Right lobe of liver (tissue), 6 donors: ENCODE results near the gene DDX55. TPM values are rescaled to one million over a fixed set of nuclear protein-coding genes. Genes with fewer than 3 reads are reported as not detected.
"Not testable (repeated sequence)": the region's sequence is repeated elsewhere in the genome, so short reads cannot be mapped to it uniquely, and the experiment has no call there.

Experiments
- ATAC-seq, 4 donors: fragments of 200-7000 bp; cut with Tn5 transposase; one replicate each; pipeline ENCODE4 v1.9.1; 2020; ENCODE audit warnings: mild to moderate bottlenecking in 4 of 4, moderate library complexity in 4 of 4
- DNase-seq, 3 donors: peaks; one replicate each; pipeline ENCODE4 v3.0.0-alpha.2; 2020
- H3K27ac ChIP-seq, 3 donors: fragments of 200-600 bp; one replicate each; pipeline ENCODE4 v1.8.0; 2022
- H3K27me3 ChIP-seq, 2 donors: fragments of 200-600 bp; one replicate each; pipeline ENCODE4 v1.8.0; 2022
- H3K36me3 ChIP-seq, 4 donors: fragments of 200-600 bp; sonication (generic) in 1 of 4; one replicate each; pipeline versions ENCODE4 v1.5.1 to v1.8.0; 2017 to 2022; ENCODE audit warnings: control low read depth in 1 of 4
- H3K4me1 ChIP-seq, 4 donors: fragments of 200-600 bp; sonication (generic) in 1 of 4; one replicate each; pipeline versions ENCODE4 v1.5.1 to v1.8.0; 2017 to 2022; ENCODE audit warnings: control low read depth in 1 of 4
- H3K4me3 ChIP-seq, 3 donors: fragments of 200-600 bp; one replicate each; pipeline ENCODE4 v1.8.0; 2022
- H3K9me3 ChIP-seq, 4 donors: fragments of 200-600 bp; sonication (generic) in 1 of 4; one replicate each; pipeline versions ENCODE4 v1.5.1 to v1.8.0; 2017 to 2022; ENCODE audit warnings: control low read depth in 1 of 4
- POLR2A ChIP-seq: fragments of 450-650 bp; IDR thresholded peaks from one replicate; pipeline ENCODE4 v1.6.1; 2017; ENCODE audit warnings: antibody characterized with exemption, mild to moderate bottlenecking
- WGBS: methylation state at CpG from one replicate; pipeline ENCODE4 v1.1.6; 2018; ENCODE audit warnings: low coverage, low lambda C conversion rate; ENCODE audit not compliant: insufficient coverage; ENCODE audit errors: missing lambda C conversion rate; 5-methylcytosine and 5-hydroxymethylcytosine counted together
- intact Hi-C, 2 donors: fragments of 100-400 bp; cut with DNase I; formaldehyde crosslinking; loops; one replicate each; pipeline versions ENCODE4 v1.11.2 to v1.14.1; 2022
- total RNA-seq, 6 experiments: library from RNA; depleted of rRNA in 2 of 6; stranded (reverse); fragments of >200 nt in 2 of 6; fragmentation: NEBNext Ultra II Directional in 3 of 6; extraction: Animal tissue kit (Norgen Biotek cat#: 25700) in 3 of 6; gene quantifications; one replicate each; pipeline versions ENCODE4 v1.1.0 to v1.2.4, GENCODE V29; 2016 to 2023
- TF ChIP-seq, protein P1 (sequence below), 4 donors: fragments of 200-600 bp in 3 of 4; fragments of 450-650 bp in 1 of 4; IDR thresholded peaks; one replicate each; pipeline versions ENCODE4 v1.5.1 to v1.8.0; 2016 to 2022; ENCODE audit warnings: antibody characterized with exemption in 4 of 4, mild to moderate bottlenecking in 2 of 4
- donor health status: DM: no; HTN: yes; CAD: no.
- donor health status: DM: no; HTN: no; CAD: no.
- donor health status: DM: no; HTN: no; CAD: no.
- donor health status: DM: no; HTN: yes; CAD: no.
- donor health status: DM: no; HTN: yes; CAD: no.

The DDX55 gene
- total RNA-seq, 6 experiments from 2014 or later, result 6.4 to 33.3 (median 10.5) TPM

DNA sequence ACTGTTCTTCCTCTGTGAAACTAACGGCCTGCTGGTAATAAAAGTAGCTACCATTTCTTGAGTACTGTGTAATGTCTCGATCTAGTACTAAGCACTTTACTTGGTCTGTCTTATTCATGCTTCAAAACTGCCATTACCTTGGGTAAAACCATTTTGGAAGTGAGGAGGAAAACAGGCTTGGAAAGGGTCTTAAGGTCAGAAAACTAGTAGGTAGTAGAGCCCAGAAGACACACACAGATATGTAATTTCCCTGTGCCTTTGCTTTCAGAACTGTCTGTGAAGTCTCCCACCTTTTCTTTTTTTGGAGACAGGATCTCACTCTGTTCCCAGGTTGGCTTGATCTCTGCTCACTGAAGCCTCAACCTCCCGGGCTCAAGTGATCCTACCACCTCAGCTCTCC, 3.4 kb upstream of the DDX55 start:
- Histone ChIP-seq H3K9me3 (no peaks in the 10 kb centered on the region), H3K4me3 (no peak overlapping the region), H3K27ac (no peak overlapping the region), H3K36me3 (peaks cover 0 to 36% (median 10%) of the 10 kb centered on the region in 4 donors), H3K4me1 (peaks cover 0 to 26% (median 9%) of the 10 kb centered on the region in 4 donors), H3K27me3 (no peaks in the 10 kb centered on the region)
- ATAC-seq (no peak), DNase-seq (no peak)
- intact Hi-C loops, result no loop called here
- TF ChIP-seq, protein P1, sequence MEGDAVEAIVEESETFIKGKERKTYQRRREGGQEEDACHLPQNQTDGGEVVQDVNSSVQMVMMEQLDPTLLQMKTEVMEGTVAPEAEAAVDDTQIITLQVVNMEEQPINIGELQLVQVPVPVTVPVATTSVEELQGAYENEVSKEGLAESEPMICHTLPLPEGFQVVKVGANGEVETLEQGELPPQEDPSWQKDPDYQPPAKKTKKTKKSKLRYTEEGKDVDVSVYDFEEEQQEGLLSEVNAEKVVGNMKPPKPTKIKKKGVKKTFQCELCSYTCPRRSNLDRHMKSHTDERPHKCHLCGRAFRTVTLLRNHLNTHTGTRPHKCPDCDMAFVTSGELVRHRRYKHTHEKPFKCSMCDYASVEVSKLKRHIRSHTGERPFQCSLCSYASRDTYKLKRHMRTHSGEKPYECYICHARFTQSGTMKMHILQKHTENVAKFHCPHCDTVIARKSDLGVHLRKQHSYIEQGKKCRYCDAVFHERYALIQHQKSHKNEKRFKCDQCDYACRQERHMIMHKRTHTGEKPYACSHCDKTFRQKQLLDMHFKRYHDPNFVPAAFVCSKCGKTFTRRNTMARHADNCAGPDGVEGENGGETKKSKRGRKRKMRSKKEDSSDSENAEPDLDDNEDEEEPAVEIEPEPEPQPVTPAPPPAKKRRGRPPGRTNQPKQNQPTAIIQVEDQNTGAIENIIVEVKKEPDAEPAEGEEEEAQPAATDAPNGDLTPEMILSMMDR (IDR thresholded peaks at IDR 0.05), result no peak
- no peak for TF ChIP-seq POLR2A
- WGBS, result 73% methylated on average over 2 of the region's 3 CpGs

DNA sequence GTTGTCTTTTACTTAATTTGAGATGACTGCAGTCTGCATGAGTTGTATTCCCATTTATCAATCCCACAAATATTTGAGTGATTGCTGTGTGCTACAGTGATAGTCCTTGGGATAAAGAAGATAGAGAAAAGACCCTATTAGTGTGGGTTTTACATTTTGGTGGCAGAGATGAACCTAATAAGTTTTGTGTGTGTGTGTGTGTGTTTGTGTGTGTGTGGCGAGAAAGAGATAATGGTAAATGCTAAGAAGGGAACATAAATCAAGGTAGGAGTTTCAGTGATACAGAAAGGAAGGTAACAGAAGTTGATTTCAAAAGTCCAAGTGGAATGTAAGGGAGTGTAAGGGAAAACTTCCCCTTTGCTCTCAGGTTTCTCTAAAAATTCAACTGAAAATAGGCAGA, 2.6 kb upstream of the DDX55 start:
- ATAC-seq, result no peak
- WGBS, result 86% methylated on average over 1 of the region's 1 CpG
- Histone ChIP-seq H3K9me3 (no peaks in the 10 kb centered on the region), H3K4me1 (peaks cover 0 to 24% (median 9%) of the 10 kb centered on the region in 4 donors), H3K27me3 (no peaks in the 10 kb centered on the region), H3K36me3 (peaks cover 0 to 29% (median 9%) of the 10 kb centered on the region in 4 donors), H3K27ac (no peak overlapping the region), H3K4me3 (no peak overlapping the region)
- DNase-seq, result no peak
- no peak for TF ChIP-seq POLR2A
- TF ChIP-seq, protein P1 (IDR thresholded peaks at IDR 0.05), result no peak
- intact Hi-C loops, result no loop called here

DNA sequence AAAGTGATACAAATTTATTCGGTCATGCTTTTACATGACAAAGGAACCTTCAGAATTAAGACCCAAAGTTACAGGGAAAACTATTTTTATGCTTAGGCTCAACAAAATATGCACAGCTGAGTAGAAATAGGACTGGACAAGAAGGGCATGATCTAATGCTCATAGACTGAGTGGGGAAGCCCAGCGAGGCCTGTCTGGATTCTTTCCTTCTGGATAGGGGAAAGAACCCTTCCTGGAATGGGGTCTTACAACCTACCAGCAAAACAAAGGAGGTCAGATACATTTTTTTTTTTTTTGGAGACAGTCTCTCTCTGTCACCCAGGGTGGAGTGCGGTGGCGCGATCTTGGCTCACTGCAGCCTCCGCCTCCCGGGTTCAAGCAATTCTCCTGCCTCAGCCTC, 2.2 kb upstream of the DDX55 start:
- Histone ChIP-seq H3K27me3 (no peaks in the 10 kb centered on the region), H3K27ac (no peak overlapping the region), H3K9me3 (no peaks in the 10 kb centered on the region), H3K4me3 (no peak overlapping the region), H3K4me1 (peaks cover 0 to 20% (median 9%) of the 10 kb centered on the region in 4 donors), H3K36me3 (peaks cover 0 to 26% (median 9%) of the 10 kb centered on the region in 4 donors)
- intact Hi-C loops, result no loop called here
- TF ChIP-seq, protein P1 (IDR thresholded peaks at IDR 0.05), result no peak
- TF ChIP-seq POLR2A, result no peak
- no peak for DNase-seq
- whole genome bisulfite sequencing, result 83% methylated on average over 1 of the region's 7 CpGs
- ATAC-seq, result no peak

DNA sequence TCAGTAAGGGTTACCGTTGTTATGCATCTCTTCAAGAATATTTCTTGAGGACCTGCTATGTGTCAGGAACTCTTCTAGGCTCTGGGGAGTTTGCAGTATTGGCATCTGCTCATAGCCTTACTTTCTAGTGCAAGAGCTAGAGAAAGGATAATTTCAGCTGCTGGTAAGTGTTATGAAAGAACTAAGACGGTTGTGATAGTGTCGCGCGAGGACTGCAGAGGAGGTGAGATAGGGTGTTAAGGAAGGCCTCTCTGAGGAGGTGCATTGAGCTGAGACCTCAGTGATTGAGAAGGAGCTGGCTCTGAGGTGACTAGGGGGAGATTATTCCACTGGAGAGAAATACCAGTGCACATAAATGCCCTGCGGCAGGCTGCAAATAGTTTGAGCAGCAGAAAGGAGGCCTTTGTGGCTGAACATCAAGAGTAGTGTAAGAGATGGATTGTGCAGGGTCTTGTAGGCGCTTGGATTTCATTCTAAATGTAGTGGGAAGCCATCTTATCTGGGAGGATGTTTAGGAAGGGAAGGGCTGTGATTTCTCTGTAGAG, 824 bp downstream of the DDX55 start:
- ATAC-seq (no peak), DNase-seq (no peak)
- Histone ChIP-seq H3K4me3 (peak overlapping the region; percentile 94 to 100 (median 97)), H3K36me3 (peaks cover 0 to 39% (median 13%) of the 10 kb centered on the region in 4 donors), H3K4me1 (peaks cover 0 to 5% (median 3%) of the 10 kb centered on the region in 4 donors), H3K9me3 (no peaks in the 10 kb centered on the region), H3K27me3 (no peaks in the 10 kb centered on the region), H3K27ac (no peak overlapping the region)
- 11% methylated on average over 7 of the region's 7 CpGs for WGBS
- intact Hi-C loops, result no loop called here
- TF ChIP-seq POLR2A, result no peak
- TF ChIP-seq, protein P1 (IDR thresholded peaks at IDR 0.05), result no peak

DNA sequence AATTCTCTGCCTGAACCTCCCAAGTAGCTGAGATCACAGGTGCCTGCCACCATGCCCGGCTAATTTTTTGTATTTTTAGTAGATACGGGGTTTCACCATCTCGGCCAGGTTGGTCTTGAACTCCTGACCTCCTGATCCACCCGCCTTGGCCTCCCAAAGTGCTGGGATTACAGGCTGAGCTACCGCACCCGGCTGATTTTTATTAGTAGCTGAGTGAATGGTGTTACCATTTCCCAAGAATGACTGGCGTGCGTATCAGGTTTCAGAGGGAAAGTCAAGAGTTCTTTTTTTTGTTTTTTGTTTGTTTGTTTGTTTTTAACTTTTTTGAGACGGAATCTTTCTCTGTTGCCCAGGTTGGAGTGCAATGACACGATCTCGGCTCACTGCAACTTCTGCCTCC, 1.6 kb downstream of the DDX55 start:
- H3K9me3 ChIP-seq, intact Hi-C loops, H3K4me1 ChIP-seq, H3K4me3 ChIP-seq, H3K27ac ChIP-seq, DNase-seq, H3K27me3 ChIP-seq, ATAC-seq: not testable (repeated sequence)
- H3K36me3 ChIP-seq, result peaks cover 0 to 40% (median 15%) of the 10 kb centered on the region in 4 donors
- 72% methylated on average over 7 of the region's 11 CpGs for WGBS
